K562 (cell line): Measurements from ENCODE around the gene TUBA1A. TPM values are rescaled to one million over a fixed set of nuclear protein-coding genes. Genes with fewer than 3 reads are reported as not detected.
A peak's percentile ranks its signal among the peaks of the same experiment; 100 is the strongest.

Source experiments
- FOXP1 ChIP-seq: sonication (generic); formaldehyde crosslinking; IDR thresholded peaks from 2 replicates; pipeline ENCODE4 v1.8.0; 2022; ENCODE audit warnings: mild to moderate bottlenecking, missing genetic modification reagents
- POLR2G ChIP-seq: fragments of 200-400 bp; formaldehyde crosslinking; IDR thresholded peaks from 2 replicates; pipeline ENCODE4 v1.6.1; 2017; ENCODE audit warnings: low read depth, mild to moderate bottlenecking, antibody characterized with exemption, low read length, moderate library complexity
- RERE ChIP-seq: sonication (generic); formaldehyde crosslinking; IDR thresholded peaks from 2 replicates; pipeline ENCODE4 v1.8.0; 2023; ENCODE audit warnings: missing genetic modification reagents, mild to moderate bottlenecking, borderline replicate concordance
- SMAD2 ChIP-seq: fragments of 150-350 bp; IDR thresholded peaks from 2 replicates; pipeline ENCODE4 v1.6.1; 2014; ENCODE audit warnings: low read depth, mild to moderate bottlenecking, low read length
- SMARCE1 ChIP-seq: fragments of 450-650 bp; IDR thresholded peaks from 2 replicates; pipeline ENCODE4 v1.7.1; 2016; ENCODE audit warnings: mild to moderate bottlenecking
- SRSF3 ChIP-seq: fragments of 200-400 bp; formaldehyde crosslinking; IDR thresholded peaks from 2 replicates; pipeline ENCODE4 v1.6.1; 2016; ENCODE audit warnings: mild to moderate bottlenecking, low read length, moderate library complexity; ENCODE audit not compliant: insufficient read depth
- ZNF263 ChIP-seq: sonication (generic); formaldehyde crosslinking; IDR thresholded peaks from 2 replicates; pipeline ENCODE4 v1.8.0; 2022; ENCODE audit warnings: mild to moderate bottlenecking, missing genetic modification reagents, borderline replicate concordance
- ZNF644 ChIP-seq: fragments of 200-800 bp; sonication (Bioruptor generic); IDR thresholded peaks from 2 replicates; pipeline ENCODE4 v1.6.1; 2016; ENCODE audit warnings: low read depth, missing genetic modification characterization, missing compliant biosample characterization
- ZNF764 ChIP-seq: fragments of 250-450 bp; sonication (Bioruptor Pico); IDR thresholded peaks from 2 replicates; pipeline ENCODE4 v1.4.0; 2020; ENCODE audit warnings: low read depth, mild to moderate bottlenecking, moderate library complexity
- polyA plus RNA-seq, 8 experiments: library from polyadenylated mRNA; depleted of rRNA in 4 of 8; stranded (reverse) in 5 of 8; unstranded in 3 of 8; fragments of >200 nt; fragmentation: Nextera tagmentation in 2 of 8; fragmentation: Illumina TruSeq in 1 of 8; extraction: Ambion mirVana in 2 of 8; extraction: Trizol in 1 of 8; gene quantifications; 2 replicates each; pipeline versions ENCODE4 v1.2.1 to v1.2.3, GENCODE V29; 2011 to 2014; ENCODE audit warnings: inconsistent platforms in 1 of 8, missing spikeins in 1 of 8
- total RNA-seq, 7 experiments: library from RNA; depleted of rRNA in 6 of 7; stranded (reverse); fragments of >200 nt in 6 of 7; fragmentation: Illumina TruSeq in 2 of 7; extraction: Trizol in 2 of 7; gene quantifications; 2 replicates each; pipeline versions ENCODE4 v1.2.1 to v1.2.3, GENCODE V29; 2011 to 2021; ENCODE audit warnings: low replicate concordance in 1 of 7
- TF ChIP-seq, protein P1 (sequence below): fragments of 250-450 bp; sonication (Bioruptor Pico); IDR thresholded peaks from 2 replicates; pipeline ENCODE4 v1.5.0; 2021; ENCODE audit warnings: mild to moderate bottlenecking, borderline replicate concordance
- TF ChIP-seq, protein P2 (sequence below): fragments of 450-650 bp; IDR thresholded peaks from 2 replicates; pipeline ENCODE4 v1.6.1; 2017; ENCODE audit warnings: antibody characterized with exemption, mild to moderate bottlenecking
- TF ChIP-seq, protein P3 (sequence below): sonication (generic); formaldehyde crosslinking; IDR thresholded peaks from 2 replicates; pipeline ENCODE4 v1.8.1; 2023; ENCODE audit warnings: mild to moderate bottlenecking, missing genetic modification reagents

The TUBA1A gene
- total and polyA plus RNA-seq, 9 of the 15 experiments (the other 6 are each of a cell fraction or from before 2014, with no cell fraction given): 7.4 to 45.1 (median 11.9) TPM

GRCh38 chr12:49225576-49226166 is 36.8 kb upstream of the TUBA1A start (continued):
- TF ChIP-seq SMARCE1 (no peak), RERE (CRISPR knock-in tag) (no peak), ZNF644 (tag) (no peak), FOXP1 (CRISPR knock-in tag) (no peak), ZNF263 (peak; percentile 95), POLR2G (no peak), SMAD2 (no peak), SRSF3 (no peak), ZNF764 (peak; percentile 58; the same call in 1 of the 2 replicates)
- TF ChIP-seq, protein P1, sequence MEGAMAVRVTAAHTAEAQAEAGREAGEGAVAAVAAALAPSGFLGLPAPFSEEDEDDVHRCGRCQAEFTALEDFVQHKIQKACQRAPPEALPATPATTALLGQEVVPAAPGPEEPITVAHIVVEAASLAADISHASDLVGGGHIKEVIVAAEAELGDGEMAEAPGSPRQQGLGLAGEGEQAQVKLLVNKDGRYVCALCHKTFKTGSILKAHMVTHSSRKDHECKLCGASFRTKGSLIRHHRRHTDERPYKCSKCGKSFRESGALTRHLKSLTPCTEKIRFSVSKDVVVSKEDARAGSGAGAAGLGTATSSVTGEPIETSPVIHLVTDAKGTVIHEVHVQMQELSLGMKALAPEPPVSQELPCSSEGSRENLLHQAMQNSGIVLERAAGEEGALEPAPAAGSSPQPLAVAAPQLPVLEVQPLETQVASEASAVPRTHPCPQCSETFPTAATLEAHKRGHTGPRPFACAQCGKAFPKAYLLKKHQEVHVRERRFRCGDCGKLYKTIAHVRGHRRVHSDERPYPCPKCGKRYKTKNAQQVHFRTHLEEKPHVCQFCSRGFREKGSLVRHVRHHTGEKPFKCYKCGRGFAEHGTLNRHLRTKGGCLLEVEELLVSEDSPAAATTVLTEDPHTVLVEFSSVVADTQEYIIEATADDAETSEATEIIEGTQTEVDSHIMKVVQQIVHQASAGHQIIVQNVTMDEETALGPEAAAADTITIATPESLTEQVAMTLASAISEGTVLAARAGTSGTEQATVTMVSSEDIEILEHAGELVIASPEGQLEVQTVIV (CRISPR knock-in tag): no peak
- TF ChIP-seq, protein P2, sequence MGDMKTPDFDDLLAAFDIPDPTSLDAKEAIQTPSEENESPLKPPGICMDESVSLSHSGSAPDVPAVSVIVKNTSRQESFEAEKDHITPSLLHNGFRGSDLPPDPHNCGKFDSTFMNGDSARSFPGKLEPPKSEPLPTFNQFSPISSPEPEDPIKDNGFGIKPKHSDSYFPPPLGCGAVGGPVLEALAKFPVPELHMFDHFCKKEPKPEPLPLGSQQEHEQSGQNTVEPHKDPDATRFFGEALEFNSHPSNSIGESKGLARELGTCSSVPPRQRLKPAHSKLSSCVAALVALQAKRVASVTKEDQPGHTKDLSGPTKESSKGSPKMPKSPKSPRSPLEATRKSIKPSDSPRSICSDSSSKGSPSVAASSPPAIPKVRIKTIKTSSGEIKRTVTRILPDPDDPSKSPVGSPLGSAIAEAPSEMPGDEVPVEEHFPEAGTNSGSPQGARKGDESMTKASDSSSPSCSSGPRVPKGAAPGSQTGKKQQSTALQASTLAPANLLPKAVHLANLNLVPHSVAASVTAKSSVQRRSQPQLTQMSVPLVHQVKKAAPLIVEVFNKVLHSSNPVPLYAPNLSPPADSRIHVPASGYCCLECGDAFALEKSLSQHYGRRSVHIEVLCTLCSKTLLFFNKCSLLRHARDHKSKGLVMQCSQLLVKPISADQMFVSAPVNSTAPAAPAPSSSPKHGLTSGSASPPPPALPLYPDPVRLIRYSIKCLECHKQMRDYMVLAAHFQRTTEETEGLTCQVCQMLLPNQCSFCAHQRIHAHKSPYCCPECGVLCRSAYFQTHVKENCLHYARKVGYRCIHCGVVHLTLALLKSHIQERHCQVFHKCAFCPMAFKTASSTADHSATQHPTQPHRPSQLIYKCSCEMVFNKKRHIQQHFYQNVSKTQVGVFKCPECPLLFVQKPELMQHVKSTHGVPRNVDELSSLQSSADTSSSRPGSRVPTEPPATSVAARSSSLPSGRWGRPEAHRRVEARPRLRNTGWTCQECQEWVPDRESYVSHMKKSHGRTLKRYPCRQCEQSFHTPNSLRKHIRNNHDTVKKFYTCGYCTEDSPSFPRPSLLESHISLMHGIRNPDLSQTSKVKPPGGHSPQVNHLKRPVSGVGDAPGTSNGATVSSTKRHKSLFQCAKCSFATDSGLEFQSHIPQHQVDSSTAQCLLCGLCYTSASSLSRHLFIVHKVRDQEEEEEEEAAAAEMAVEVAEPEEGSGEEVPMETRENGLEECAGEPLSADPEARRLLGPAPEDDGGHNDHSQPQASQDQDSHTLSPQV: 0 out of 2 replicates have a peak, but pooled peaks have one; percentile 37
- TF ChIP-seq, protein P3, sequence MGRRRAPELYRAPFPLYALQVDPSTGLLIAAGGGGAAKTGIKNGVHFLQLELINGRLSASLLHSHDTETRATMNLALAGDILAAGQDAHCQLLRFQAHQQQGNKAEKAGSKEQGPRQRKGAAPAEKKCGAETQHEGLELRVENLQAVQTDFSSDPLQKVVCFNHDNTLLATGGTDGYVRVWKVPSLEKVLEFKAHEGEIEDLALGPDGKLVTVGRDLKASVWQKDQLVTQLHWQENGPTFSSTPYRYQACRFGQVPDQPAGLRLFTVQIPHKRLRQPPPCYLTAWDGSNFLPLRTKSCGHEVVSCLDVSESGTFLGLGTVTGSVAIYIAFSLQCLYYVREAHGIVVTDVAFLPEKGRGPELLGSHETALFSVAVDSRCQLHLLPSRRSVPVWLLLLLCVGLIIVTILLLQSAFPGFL (CRISPR knock-in tag): no peak
